IPS-20b (cell line): ENCODE results near the gene IGF1R.

ENCODE experiments used
- H3K27ac ChIP-seq: one replicate; pipeline ENCODE4 v1.5.1; 2013; ENCODE audit warnings: low read length
- H3K27me3 ChIP-seq: 2 replicates; pipeline ENCODE4 v1.6.1; 2013; ENCODE audit warnings: mild to moderate bottlenecking, low read length, inconsistent platforms; ENCODE audit not compliant: insufficient read depth
- H3K36me3 ChIP-seq: 2 replicates; pipeline ENCODE4 v1.6.1; 2013; ENCODE audit warnings: low read depth, mild to moderate bottlenecking, inconsistent platforms, low read length, moderate library complexity; ENCODE audit not compliant: insufficient read depth
- H3K4me1 ChIP-seq: 2 replicates; pipeline ENCODE4 v1.6.1; 2013; ENCODE audit warnings: mild to moderate bottlenecking, control low read depth, inconsistent platforms, low read length, moderate library complexity; ENCODE audit not compliant: insufficient read depth
- H3K4me3 ChIP-seq: 2 replicates; pipeline ENCODE4 v1.5.1; 2013; ENCODE audit warnings: mild to moderate bottlenecking, low read length, inconsistent platforms
- H3K9ac ChIP-seq: 2 replicates; pipeline ENCODE4 v1.6.1; 2013; ENCODE audit warnings: low read depth, mild to moderate bottlenecking, inconsistent platforms, low read length, moderate library complexity
- H3K9me3 ChIP-seq: 2 replicates; pipeline ENCODE4 v1.6.1; 2013; ENCODE audit warnings: mild to moderate bottlenecking, low read depth, low read length, inconsistent platforms; ENCODE audit not compliant: insufficient read depth

The IGF1R gene

GRCh38 chr15:98677345-98678059 lies 29.2 kb downstream of the IGF1R start:
- peaks cover 34% of the 10 kb centered on the region for H3K4me1 ChIP-seq
- H3K9ac ChIP-seq, result no peak overlapping the region
- 0 out of 2 replicates have a peak, but pooled peaks cover 2% of the 10 kb centered on the region for H3K36me3 ChIP-seq
- H3K9me3 ChIP-seq, result no peaks in the 10 kb centered on the region
- H3K4me3 ChIP-seq, result no peak overlapping the region
- H3K27me3 ChIP-seq, result no peaks in the 10 kb centered on the region
- peak overlapping the region; percentile 26 for H3K27ac ChIP-seq

- peaks cover 33% of the 10 kb centered on the region for H3K4me1 ChIP-seq
- no peaks in the 10 kb centered on the region for H3K9me3 ChIP-seq
- no peaks in the 10 kb centered on the region for H3K36me3 ChIP-seq
- H3K4me3 ChIP-seq, result no peak overlapping the region
- no peak overlapping the region for H3K27ac ChIP-seq
- no peaks in the 10 kb centered on the region for H3K27me3 ChIP-seq
- H3K9ac ChIP-seq, result no peak overlapping the region
Observed at GRCh38 chr15:98678484-98678883, 30.1 kb downstream of the IGF1R start.

GRCh38 chr15:98681061-98681460 lies 32.7 kb downstream of the IGF1R start:
- Histone ChIP-seq H3K36me3 (no peaks in the 10 kb centered on the region), H3K9ac (no peak overlapping the region), H3K27ac (no peak overlapping the region), H3K27me3 (no peaks in the 10 kb centered on the region), H3K9me3 (no peaks in the 10 kb centered on the region), H3K4me3 (no peak overlapping the region), H3K4me1 (peaks cover 38% of the 10 kb centered on the region)

DNA sequence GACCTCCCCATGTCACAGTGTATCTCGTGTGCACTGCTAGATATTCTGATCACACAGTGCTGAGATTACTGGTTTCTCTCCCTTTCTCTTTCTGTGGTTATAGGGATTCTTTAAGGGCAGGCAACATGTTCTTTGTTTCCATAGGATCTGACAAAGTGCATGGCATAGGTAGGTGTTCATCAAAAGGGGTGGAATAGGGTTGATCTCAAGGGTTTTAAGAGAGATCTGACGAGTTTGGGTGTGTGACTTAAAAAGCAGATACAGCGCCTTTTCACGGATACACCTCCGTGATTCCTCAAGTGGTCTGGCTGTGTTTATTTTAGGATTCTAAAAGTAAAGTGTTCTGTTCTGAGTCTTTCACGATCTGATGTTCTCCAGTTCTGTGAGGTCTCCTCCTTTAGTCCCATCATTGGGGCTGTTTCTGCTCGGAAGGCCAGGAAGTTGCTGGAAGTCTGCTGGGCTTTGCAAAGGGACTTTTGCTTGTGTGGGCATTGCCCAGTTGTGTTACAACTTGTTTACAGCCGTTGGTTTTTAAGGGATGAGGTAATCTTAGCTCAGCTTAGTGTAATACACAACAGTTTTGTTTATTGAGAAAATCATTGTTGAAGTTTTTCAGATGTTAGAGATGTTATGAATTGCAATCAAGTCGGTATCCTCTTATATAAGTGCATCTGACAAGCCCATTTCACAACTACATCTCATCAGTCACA lies 34.8 kb downstream of the IGF1R start:
- H3K9me3 ChIP-seq, result no peaks in the 10 kb centered on the region
- H3K27me3 ChIP-seq, result no peaks in the 10 kb centered on the region
- H3K9ac ChIP-seq, result no peak overlapping the region
- peaks cover 43% of the 10 kb centered on the region for H3K4me1 ChIP-seq
- H3K36me3 ChIP-seq, result no peaks in the 10 kb centered on the region
- no peak overlapping the region for H3K4me3 ChIP-seq
- no peak overlapping the region for H3K27ac ChIP-seq

DNA sequence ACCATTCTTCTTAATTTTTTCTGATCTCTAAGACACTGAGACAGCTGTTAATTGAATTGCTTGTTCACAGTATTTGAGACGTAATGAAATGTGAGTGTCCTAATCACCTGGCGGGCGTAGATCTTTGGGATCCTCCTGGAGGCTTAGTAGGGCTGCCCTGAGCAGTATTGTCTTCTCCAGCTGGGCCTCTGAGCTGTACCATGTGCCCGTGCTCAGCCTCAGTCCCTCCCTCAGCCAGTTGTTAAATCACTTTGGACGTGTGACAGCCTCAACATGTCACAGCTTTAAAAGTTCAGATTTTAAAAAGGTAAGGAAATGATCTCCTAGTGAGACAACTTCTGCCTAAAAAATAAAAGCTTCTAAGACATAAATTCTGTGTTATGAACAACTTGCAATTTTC lies 35.5 kb downstream of the IGF1R start:
- Histone ChIP-seq H3K4me3 (no peak overlapping the region), H3K4me1 (peaks cover 43% of the 10 kb centered on the region), H3K9me3 (no peaks in the 10 kb centered on the region), H3K27me3 (no peaks in the 10 kb centered on the region), H3K36me3 (no peaks in the 10 kb centered on the region), H3K27ac (no peak overlapping the region), H3K9ac (no peak overlapping the region)

DNA sequence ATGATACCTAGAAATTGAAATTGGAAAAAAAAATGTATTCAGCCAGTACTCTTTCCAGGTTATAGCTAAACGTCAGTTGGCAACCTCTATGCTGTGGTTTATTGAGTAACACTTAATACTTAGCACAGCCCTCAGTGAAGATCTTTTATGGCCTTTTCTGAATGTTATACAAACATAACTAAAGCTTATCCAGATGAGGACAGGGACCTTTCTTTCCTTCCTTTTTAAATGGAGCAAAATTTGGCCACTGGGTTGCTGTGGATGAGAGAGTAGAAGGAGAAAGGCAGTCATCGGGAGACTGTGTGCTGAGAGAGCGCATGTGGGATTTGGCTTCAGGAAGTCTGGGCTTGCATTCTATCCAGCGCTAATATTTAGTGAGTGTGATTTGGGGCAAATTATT lies 36.1 kb downstream of the IGF1R start:
- H3K27me3 ChIP-seq, result no peaks in the 10 kb centered on the region
- no peak overlapping the region for H3K4me3 ChIP-seq
- no peaks in the 10 kb centered on the region for H3K9me3 ChIP-seq
- H3K9ac ChIP-seq, result no peak overlapping the region
- H3K4me1 ChIP-seq, result peaks cover 40% of the 10 kb centered on the region
- no peaks in the 10 kb centered on the region for H3K36me3 ChIP-seq
- H3K27ac ChIP-seq, result no peak overlapping the region

- Histone ChIP-seq H3K4me3 (no peak overlapping the region), H3K4me1 (peaks cover 40% of the 10 kb centered on the region), H3K36me3 (no peaks in the 10 kb centered on the region), H3K9ac (no peak overlapping the region), H3K27ac (no peak overlapping the region), H3K27me3 (no peaks in the 10 kb centered on the region), H3K9me3 (no peaks in the 10 kb centered on the region)
Observed at GRCh38 chr15:98684995-98685525, 36.7 kb downstream of the IGF1R start.

- Histone ChIP-seq H3K9ac (no peak overlapping the region), H3K4me1 (peaks cover 40% of the 10 kb centered on the region), H3K27ac (peak overlapping the region; percentile 2)
Observed at GRCh38 chr15:98686983-98687382, 38.6 kb downstream of the IGF1R start.

DNA sequence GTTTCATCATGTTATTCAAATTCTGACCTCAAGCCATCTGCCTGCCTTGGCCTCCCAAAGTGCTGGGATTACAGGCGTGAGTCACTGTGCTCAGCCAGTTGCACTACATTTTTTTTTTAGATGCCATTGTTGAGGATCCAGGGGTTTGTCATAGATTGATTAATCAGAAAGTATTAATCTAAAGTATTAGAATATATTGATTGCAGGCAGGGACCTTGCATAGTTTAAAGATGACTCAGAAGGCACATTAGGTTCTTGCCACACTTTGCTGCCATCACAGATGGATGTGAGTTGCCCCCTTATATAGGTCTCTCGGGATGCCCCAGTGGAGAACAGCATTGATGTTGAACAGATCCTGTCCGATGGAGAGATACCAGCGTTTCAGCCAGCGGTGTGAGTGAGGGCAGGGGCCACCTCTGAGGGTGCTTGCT lies 41.1 kb downstream of the IGF1R start:
- Histone ChIP-seq H3K4me3 (no peak overlapping the region), H3K27ac (no peak overlapping the region), H3K9me3 (no peaks in the 10 kb centered on the region), H3K4me1 (peaks cover 37% of the 10 kb centered on the region), H3K9ac (no peak overlapping the region), H3K36me3 (no peaks in the 10 kb centered on the region), H3K27me3 (no peaks in the 10 kb centered on the region)

More at GRCh38 chr15:98686983-98687382, 38.6 kb downstream of the IGF1R start:
- Histone ChIP-seq H3K36me3 (no peaks in the 10 kb centered on the region), H3K9me3 (no peaks in the 10 kb centered on the region), H3K27me3 (no peaks in the 10 kb centered on the region), H3K4me3 (no peak overlapping the region)

DNA sequence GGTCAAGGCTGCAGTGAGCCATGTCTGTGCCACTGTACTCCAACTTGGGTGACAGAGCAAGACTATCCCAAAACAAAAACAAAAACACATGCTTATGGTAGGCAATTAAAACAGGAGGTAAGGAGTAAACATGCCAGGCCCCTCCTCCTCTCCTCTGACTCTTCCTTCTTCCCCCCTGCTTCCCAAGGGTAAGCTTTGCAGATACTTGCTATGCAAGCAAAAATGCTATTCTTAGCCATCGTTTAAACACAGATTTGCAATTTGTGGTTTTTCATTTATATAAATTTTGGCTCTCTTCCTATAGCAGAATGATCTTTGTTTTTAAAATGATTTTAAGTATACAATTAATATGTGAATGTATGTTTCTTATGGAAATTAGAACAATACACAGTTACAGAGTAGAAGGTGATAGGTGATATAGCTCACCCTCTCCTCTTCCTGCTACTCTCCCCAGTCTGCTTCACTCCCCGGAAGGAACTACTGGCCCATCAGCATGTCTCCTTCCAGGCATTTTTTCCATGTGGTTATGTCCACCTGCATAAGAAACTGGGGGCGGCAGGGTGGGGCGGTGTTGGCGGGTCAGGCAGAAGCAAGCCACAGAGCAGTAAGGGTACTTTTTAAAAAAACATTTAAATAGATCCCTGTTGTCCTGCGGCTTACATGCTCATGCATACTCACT lies 42.1 kb downstream of the IGF1R start:
- H3K9me3 ChIP-seq, result no peaks in the 10 kb centered on the region
- H3K9ac ChIP-seq, result no peak overlapping the region
- no peaks in the 10 kb centered on the region for H3K27me3 ChIP-seq
- peaks cover 39% of the 10 kb centered on the region for H3K4me1 ChIP-seq
- H3K36me3 ChIP-seq, result no peaks in the 10 kb centered on the region
- no peak overlapping the region for H3K27ac ChIP-seq
- no peak overlapping the region for H3K4me3 ChIP-seq

- H3K36me3 ChIP-seq, result no peaks in the 10 kb centered on the region
- H3K27me3 ChIP-seq, result no peaks in the 10 kb centered on the region
- no peak overlapping the region for H3K9ac ChIP-seq
- H3K4me3 ChIP-seq, result no peak overlapping the region
- H3K4me1 ChIP-seq, result peaks cover 33% of the 10 kb centered on the region
- no peaks in the 10 kb centered on the region for H3K9me3 ChIP-seq
- no peak overlapping the region for H3K27ac ChIP-seq
Observed at GRCh38 chr15:98692213-98692612, 43.9 kb downstream of the IGF1R start.
